Fibroblast of villous mesenchyme (primary cell): Measurements from ENCODE around the gene HPGD. TPM values are rescaled to one million over a fixed set of nuclear protein-coding genes. Genes with fewer than 3 reads are reported as not detected.
A peak's percentile ranks its signal among the peaks of the same experiment; 100 is the strongest.
"Not testable (repeated sequence)": the region's sequence is repeated elsewhere in the genome, so short reads cannot be mapped to it uniquely, and the experiment has no call there.

ENCODE experiments used
- DNase-seq: peaks from one replicate; pipeline ENCODE4 v3.0.0-alpha.2; 2010; ENCODE audit warnings: low read depth
- H3K4me3 ChIP-seq: 2 replicates; pipeline ENCODE4 v1.5.1; 2011; ENCODE audit warnings: low read depth, mild to moderate bottlenecking, low read length
- total RNA-seq: library from RNA; depleted of rRNA; stranded (reverse); fragments of >200 nt; gene quantifications from 2 replicates; pipeline ENCODE4 v1.2.3, GENCODE V29; 2012
- TF ChIP-seq, protein P1 (sequence below): IDR thresholded peaks from 2 replicates; pipeline ENCODE4 v1.5.1; 2012; ENCODE audit warnings: low read depth, mild to moderate bottlenecking, low read length; ENCODE audit not compliant: insufficient read depth

Gene HPGD
- total RNA-seq, 1 donor = not detected

DNA sequence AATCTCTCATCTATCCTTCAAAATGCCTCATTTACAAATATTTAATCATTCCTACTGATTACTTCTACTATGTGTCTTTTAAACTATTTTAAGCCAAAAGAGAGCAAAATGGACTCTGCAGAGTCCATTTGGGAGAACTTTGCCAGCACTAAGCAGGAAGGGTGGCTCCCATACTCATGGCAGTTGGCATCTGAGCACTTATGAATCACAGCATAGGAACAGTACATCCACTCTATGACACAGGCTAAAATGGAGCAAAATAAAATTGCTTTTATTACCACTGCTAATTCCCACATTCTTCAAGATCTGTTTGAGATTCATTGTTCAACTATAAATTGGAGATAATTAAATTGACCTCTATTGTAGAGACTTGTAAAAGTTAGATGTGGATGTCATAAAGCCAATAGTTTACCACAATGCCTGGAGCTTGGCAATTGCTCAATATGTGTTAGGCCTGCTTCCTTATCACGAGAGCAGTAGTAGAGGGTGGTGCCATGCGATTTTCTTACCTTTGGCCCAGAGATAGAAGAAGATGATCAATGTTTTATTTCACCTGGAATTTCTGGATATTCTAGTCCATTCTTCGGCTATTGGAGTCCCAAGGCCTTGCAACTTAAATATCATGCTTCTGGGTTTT, 19.1 kb downstream of the HPGD start:
- TF ChIP-seq, protein P1, sequence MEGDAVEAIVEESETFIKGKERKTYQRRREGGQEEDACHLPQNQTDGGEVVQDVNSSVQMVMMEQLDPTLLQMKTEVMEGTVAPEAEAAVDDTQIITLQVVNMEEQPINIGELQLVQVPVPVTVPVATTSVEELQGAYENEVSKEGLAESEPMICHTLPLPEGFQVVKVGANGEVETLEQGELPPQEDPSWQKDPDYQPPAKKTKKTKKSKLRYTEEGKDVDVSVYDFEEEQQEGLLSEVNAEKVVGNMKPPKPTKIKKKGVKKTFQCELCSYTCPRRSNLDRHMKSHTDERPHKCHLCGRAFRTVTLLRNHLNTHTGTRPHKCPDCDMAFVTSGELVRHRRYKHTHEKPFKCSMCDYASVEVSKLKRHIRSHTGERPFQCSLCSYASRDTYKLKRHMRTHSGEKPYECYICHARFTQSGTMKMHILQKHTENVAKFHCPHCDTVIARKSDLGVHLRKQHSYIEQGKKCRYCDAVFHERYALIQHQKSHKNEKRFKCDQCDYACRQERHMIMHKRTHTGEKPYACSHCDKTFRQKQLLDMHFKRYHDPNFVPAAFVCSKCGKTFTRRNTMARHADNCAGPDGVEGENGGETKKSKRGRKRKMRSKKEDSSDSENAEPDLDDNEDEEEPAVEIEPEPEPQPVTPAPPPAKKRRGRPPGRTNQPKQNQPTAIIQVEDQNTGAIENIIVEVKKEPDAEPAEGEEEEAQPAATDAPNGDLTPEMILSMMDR = no peak
- no peak for DNase-seq
- H3K4me3 ChIP-seq = no peak overlapping the region

DNA sequence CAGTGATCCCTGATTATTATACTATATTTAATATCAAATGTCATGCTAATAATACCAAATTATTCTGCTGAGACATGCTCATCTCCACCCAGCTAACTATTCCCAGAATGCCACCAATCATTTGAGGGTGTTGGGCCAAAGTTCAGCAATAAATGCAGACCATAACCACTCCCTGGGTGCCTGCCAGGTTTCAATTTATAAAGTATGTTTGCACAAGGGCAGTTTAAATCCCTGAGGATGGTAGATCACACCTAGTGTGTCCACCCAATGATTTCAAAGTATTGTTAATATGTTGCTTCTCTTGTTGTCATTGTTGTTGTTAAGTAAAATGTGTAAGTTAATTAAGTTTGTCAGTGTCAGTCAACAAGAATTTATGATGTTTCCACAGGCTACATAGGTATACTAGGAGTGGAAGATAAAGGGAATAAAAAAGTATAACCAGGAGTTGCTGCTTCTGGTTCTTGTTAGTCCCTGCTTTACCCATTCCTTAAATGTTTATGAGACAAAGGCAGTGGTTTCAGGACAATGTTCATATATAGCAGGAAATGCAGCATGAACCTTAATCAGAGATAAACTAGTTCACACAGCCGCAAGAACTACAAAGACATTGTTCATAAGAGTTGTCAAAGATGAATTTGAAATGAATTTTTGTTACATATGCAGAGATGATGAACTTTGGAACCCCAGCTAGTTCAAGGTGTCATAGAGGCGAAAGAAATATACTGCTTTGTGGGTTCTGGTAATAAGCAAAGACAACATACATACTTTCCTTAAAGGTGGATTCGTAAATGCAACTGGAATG, 25.5 kb downstream of the HPGD start:
- TF ChIP-seq, protein P1 = no peak
- no peak for DNase-seq

DNA sequence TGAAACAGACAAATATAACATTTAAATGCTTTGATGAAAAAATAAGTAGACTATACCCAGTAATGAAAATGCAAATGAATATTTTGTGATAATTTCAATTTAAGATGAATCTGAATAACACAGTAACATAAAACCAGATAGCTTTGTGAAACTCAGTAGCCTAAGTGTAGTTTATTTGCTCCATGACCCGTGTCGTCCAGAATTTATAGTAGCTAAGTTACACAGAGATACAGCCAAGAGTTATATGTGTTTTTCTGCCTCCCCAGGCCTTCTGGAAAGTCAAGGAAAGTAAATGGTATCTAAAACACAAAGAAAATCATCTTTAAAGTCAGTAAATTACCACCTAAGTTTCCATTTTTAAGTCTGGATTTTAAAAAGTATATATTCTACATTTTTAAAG, 26.7 kb downstream of the HPGD start:
- no peak for DNase-seq
- TF ChIP-seq, protein P1 = no peak
- no peak overlapping the region for H3K4me3 ChIP-seq

More for the DNA sequence above, 25.5 kb downstream of the HPGD start:
- H3K4me3 ChIP-seq = no peak overlapping the region

DNA sequence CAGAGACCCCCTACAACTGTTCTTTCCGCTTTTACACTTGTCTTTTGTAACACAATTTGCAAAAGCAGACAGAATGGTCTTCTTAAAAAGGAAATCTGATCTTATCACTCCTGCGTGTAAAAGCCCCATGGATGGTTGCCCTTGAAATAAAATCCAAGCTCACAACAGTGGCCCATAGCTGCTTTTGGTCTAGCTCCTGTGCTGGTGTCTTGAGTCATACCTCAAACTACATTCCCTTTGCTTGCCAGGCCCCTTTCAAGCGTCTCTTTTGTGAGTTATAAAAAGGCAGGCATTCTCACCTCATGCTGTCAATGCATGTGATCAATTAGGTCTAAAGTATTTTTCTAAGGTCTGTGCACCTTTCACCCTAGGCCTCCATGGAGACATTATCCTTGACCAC, 27.6 kb downstream of the HPGD start:
- DNase-seq = no peak
- TF ChIP-seq, protein P1 = no peak
- no peak overlapping the region for H3K4me3 ChIP-seq

DNA sequence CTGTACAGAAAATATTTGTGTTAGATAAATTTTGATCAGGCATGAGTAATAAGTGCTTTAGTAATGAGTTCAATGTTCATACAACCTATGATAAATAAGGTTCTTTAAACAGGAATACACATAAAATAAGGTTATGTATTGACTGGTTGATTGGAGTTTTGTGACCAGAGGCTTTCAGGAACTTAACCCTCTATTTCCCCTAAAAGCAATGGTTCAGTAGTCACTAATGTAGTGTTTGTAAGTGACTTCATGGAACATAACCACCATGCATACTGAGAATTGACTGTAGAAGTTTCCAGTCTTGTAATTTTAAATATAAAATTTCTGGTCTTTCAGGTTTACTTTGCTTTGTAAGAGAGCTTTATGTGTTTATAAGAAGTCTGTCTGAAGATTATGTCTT, 28.1 kb downstream of the HPGD start:
- no peak for DNase-seq
- TF ChIP-seq, protein P1 = no peak
- H3K4me3 ChIP-seq = no peak overlapping the region

DNA sequence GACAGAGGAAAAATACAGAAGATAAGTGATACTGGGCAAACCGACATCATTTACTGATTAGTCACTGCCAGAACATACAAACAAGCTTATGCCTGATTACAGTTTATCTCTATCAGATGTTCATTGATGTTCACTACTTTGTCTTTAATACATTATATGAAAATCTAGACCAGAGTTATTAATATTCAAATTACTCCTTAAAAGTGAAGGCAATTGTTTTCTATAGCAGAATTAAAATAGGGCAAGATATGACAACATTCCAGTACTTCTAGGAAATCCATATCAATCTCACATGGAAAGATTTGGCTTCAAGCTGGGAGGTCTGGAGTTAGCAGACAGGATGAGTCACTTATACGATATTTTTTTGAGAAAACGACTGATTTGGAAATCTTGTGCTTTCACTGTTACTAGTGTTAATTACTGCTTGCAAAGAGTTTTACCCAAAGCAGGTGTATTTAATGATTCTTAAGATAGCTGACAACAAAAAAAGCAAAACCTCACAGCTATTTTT, 31.8 kb downstream of the HPGD start:
- no peak overlapping the region for H3K4me3 ChIP-seq
- DNase-seq = peak; percentile 85
- TF ChIP-seq, protein P1 = no peak

DNA sequence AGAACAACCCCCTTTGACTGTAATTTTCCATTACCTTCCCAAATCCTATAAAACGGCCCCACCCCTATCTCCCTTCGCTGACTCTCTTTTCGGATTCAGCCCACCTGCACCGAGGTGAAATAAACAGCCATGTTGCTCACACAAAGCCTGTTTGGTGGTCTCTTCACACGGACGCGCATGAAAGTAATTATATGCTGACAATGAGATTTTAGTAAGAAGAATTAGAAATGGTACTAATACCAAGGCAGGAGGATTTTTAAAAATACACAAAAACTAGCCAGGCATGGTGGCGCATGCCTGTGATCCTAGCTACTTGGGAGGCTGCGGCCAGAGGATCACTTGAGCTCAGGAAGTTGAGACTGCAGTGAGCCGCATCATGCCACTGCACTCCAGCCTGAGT, 33.9 kb downstream of the HPGD start:
- not testable (repeated sequence) for H3K4me3 ChIP-seq, DNase-seq
